Stimulated activated CD8-positive, alpha-beta memory T cell treated with anti-CD3 and anti-CD28 coated beads, Interleukin-12 subunit alpha, Interleukin-12 subunit beta, amount 100 ng/mL, for 4 hours (primary cell): ENCODE results near the gene PPP4R3B.

Source experiments
- DNase-seq: peaks from one replicate; pipeline ENCODE4 v3.0.0-alpha.2; 2020; ENCODE audit warnings: low read depth

PPP4R3B gene

GRCh38 chr2:55511508-55512124, 105.8 kb downstream of the PPP4R3B start:
- no peak for DNase-seq

- DNase-seq = no peak
Observed at GRCh38 chr2:55502590-55503141, 114.8 kb downstream of the PPP4R3B start.

DNA sequence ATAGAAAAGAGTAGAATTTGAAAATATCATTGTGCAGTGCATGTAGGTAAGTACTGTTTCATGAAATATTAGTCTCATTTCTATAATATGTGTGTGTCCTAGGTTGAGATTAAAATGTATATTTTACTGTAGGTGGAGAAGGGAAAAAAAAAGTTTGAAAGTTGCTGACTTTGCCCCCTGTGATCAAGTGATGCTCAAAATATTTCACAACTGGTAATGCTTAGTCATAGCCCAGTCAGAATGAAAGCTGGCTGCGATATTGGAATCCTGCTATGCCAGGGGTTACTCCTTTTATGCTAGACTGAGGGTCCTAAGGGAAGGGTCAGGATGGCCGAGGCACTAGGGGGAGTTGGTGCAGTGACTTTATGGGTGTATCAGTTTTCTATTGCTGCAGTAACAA, 117.4 kb downstream of the PPP4R3B start:
- no peak for DNase-seq

DNA sequence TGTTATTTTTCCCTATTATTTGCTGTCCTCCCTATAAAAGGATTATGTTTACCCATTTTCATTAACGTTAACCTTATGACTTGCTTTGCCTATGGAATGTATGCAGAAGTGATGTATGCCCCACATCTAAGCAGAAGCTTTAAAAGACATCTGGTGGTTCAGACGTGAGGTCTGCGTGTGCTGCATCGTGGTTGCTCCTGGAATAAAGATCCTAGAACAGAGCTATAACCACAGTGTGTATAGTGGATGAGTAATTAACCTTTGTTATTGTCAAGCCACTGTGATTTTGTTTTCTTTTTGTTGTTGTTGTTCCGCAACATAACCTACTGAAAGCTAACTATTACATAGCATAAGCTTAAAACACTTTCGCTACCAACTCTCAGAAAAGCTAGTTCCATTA, 118.8 kb downstream of the PPP4R3B start:
- DNase-seq = no peak
